ENCODE results near the gene ASCL2. TPM values are rescaled to one million over a fixed set of nuclear protein-coding genes. Genes with fewer than 3 reads are reported as not detected.

ASCL2 gene
- total and polyA plus RNA-seq, 2 of the 4 experiments (the other 2 are of a cell fraction): not detected

DNA sequence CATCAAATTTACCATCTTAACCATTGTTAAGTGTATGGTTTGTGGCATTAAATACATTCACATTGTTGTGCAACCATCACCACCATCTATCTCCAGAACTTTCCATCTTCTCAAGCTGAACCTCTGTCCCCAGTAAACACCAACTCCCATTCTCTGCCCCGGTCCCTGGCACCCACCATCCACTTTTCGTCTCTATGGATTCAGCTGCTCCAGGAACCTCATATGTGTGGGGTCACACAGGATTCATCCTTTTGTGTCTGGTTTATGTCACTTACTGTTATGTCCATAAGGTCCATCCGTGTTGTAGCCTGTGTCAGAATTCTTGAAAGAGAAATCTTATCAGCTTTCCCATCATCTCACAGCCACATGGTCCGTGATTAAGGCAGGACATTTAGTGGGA, 47.7 kb upstream of the ASCL2 start:
- 93% methylated on average over 3 of the region's 4 CpGs; no CpG with 5 or more reads in 1 of the 2 experiments for WGBS, 2 experiments (ENCODE audit: extremely low coverage in 2 of 2, insufficient read length in 1 of 2)
- in situ Hi-C loops (cut with MboI; ENCODE audit: low sequenced_read_pairs) (no loop called here), intact Hi-C loops (cut with micrococcal nuclease) (no loop called here), dilution Hi-C loops (cut with HindIII; ENCODE audit: low sequenced_read_pairs, unreplicated experiment) (no loop called here)
- ATAC-seq (ENCODE audit: low read depth) (no peak), DNase-seq (no peak)
- H3K9ac ChIP-seq (ENCODE audit: low read depth, low read length): no peak overlapping the region
- H3K9me3 ChIP-seq (ENCODE audit: control insufficient read depth, insufficient read depth, low read length): no peaks in the 10 kb centered on the region; the same call in 1 of the 2 replicates
- H3K23ac ChIP-seq (ENCODE audit: low read depth, low read length): no peak overlapping the region
- no peak overlapping the region for H2BK20ac ChIP-seq (ENCODE audit: low read depth, low read length)
- H3K9me1 ChIP-seq (ENCODE audit: insufficient read depth, low read length): peaks cover 2% of the 10 kb centered on the region; the same call in 1 of the 2 replicates
- H2AFZ ChIP-seq (replicated peaks; ENCODE audit: low read length, poor library complexity): no peak overlapping the region
- no peak overlapping the region for H3K4me2 ChIP-seq (ENCODE audit: low read depth, low read length)
- H2BK15ac ChIP-seq (ENCODE audit: low read depth, low read length): no peak overlapping the region
- no peaks in the 10 kb centered on the region for H4K20me1 ChIP-seq (ENCODE audit: insufficient read depth, low read length)
- BruUV-seq (replicated peaks): no TSS peak
- no peak overlapping the region for H4K5ac ChIP-seq (ENCODE audit: low read depth, low read length)
- ChIA-PET CTCF (no interaction called here), POLR2A (ENCODE audit: unreplicated experiment) (no interaction called here)
- no peak overlapping the region for H3K18ac ChIP-seq (ENCODE audit: low read depth, low read length)
- peaks cover 11% of the 10 kb centered on the region for H3K4me1 ChIP-seq (ENCODE audit: control insufficient read depth, insufficient read depth, low read length)
- no peak overlapping the region for H3K4ac ChIP-seq (ENCODE audit: low read depth, low read length)
- no peak overlapping the region for H3K4me3 ChIP-seq (ENCODE audit: insufficient read depth, low read depth, low read length)
- H2AK9ac ChIP-seq (replicated peaks; ENCODE audit: low read depth, low read length, poor library complexity): no peak overlapping the region
- no peaks in the 10 kb centered on the region for H3K36me3 ChIP-seq (ENCODE audit: control insufficient read depth, insufficient read depth, low read length)
- H3K27ac ChIP-seq (ENCODE audit: insufficient read depth, low read length): no peak overlapping the region
- no peak overlapping the region for H2BK5ac ChIP-seq (ENCODE audit: low read depth, low read length, poor library complexity, severe bottlenecking)
- no peak for TF ChIP-seq CTCF (conservative IDR thresholded peaks at IDR 0.05; ENCODE audit: low read depth, low read length)
- TF ChIP-seq RFX5 (IDR thresholded peaks at IDR 0.05; ENCODE audit: low read depth, low read length): no peak
- no peak for TF ChIP-seq MXI1 (IDR thresholded peaks at IDR 0.05; ENCODE audit: borderline replicate concordance, low read depth, low read length)
- TF ChIP-seq NFE2L2 (IDR thresholded peaks at IDR 0.05; ENCODE audit: low read depth, low read length): no peak
- TF ChIP-seq, protein P1, sequence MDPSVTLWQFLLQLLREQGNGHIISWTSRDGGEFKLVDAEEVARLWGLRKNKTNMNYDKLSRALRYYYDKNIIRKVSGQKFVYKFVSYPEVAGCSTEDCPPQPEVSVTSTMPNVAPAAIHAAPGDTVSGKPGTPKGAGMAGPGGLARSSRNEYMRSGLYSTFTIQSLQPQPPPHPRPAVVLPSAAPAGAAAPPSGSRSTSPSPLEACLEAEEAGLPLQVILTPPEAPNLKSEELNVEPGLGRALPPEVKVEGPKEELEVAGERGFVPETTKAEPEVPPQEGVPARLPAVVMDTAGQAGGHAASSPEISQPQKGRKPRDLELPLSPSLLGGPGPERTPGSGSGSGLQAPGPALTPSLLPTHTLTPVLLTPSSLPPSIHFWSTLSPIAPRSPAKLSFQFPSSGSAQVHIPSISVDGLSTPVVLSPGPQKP (IDR thresholded peaks at IDR 0.05; ENCODE audit: borderline replicate concordance, low read depth, low read length): no peak
- TF ChIP-seq CEBPB (IDR thresholded peaks at IDR 0.05; ENCODE audit: low read depth, low read length): no peak
- TF ChIP-seq, protein P2, sequence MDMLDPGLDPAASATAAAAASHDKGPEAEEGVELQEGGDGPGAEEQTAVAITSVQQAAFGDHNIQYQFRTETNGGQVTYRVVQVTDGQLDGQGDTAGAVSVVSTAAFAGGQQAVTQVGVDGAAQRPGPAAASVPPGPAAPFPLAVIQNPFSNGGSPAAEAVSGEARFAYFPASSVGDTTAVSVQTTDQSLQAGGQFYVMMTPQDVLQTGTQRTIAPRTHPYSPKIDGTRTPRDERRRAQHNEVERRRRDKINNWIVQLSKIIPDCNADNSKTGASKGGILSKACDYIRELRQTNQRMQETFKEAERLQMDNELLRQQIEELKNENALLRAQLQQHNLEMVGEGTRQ (IDR thresholded peaks at IDR 0.05; ENCODE audit: low read depth, low read length): no peak
- no peak for TF ChIP-seq MAZ (IDR thresholded peaks at IDR 0.05; ENCODE audit: borderline replicate concordance, low read depth, low read length)
- TF ChIP-seq MAFK (IDR thresholded peaks at IDR 0.05; ENCODE audit: low read depth, low read length): no peak
- no peak for TF ChIP-seq RAD21 (IDR thresholded peaks at IDR 0.05; ENCODE audit: low read length)
- TF ChIP-seq RCOR1 (IDR thresholded peaks at IDR 0.05; ENCODE audit: insufficient replicate concordance, low read length): no peak
- no peak for TF ChIP-seq BHLHE40 (IDR thresholded peaks at IDR 0.05; ENCODE audit: low read depth, low read length)
- TF ChIP-seq FOS (IDR thresholded peaks at IDR 0.05; ENCODE audit: low read depth, low read length): no peak
- TF ChIP-seq CHD1 (IDR thresholded peaks at IDR 0.05; ENCODE audit: low read depth, low read length): no peak
- TF ChIP-seq SMC3 (IDR thresholded peaks at IDR 0.05; ENCODE audit: low read depth, low read length): no peak
- no peak for TF ChIP-seq POLR2A (IDR thresholded peaks at IDR 0.05; ENCODE audit: low read depth, low read length)
- H3K27me3 ChIP-seq (ENCODE audit: control insufficient read depth, insufficient read depth, low read length): peaks cover 14% of the 10 kb centered on the region
- no peak overlapping the region for H4K8ac ChIP-seq (ENCODE audit: low read depth in 2 of 2, low read length in 2 of 2)
- no peak overlapping the region; the same call in 1 of the 2 replicates for H3K56ac ChIP-seq (ENCODE audit: extremely low read depth, insufficient read depth, low read length)
- no peak overlapping the region for H3K14ac ChIP-seq (replicated peaks; ENCODE audit: low read depth, low read length)
- no peak overlapping the region for H2AK5ac ChIP-seq (ENCODE audit: low read depth, low read length)
- H3K79me1 ChIP-seq (ENCODE audit: low read depth in 1 of 2, low read length in 2 of 2): no peaks in the 10 kb centered on the region
- no peak overlapping the region for H4K91ac ChIP-seq (ENCODE audit: insufficient read depth, low read depth, low read length)
- H2BK120ac ChIP-seq (ENCODE audit: low read depth, low read length): no peak overlapping the region

Measured in IMR-90 (cell line).